ENCODE measurements around the gene CDA. TPM values are rescaled to one million over a fixed set of nuclear protein-coding genes. Genes with fewer than 3 reads are reported as not detected.

Gene CDA
- total RNA-seq, 1 donor = 7.5 TPM

DNA sequence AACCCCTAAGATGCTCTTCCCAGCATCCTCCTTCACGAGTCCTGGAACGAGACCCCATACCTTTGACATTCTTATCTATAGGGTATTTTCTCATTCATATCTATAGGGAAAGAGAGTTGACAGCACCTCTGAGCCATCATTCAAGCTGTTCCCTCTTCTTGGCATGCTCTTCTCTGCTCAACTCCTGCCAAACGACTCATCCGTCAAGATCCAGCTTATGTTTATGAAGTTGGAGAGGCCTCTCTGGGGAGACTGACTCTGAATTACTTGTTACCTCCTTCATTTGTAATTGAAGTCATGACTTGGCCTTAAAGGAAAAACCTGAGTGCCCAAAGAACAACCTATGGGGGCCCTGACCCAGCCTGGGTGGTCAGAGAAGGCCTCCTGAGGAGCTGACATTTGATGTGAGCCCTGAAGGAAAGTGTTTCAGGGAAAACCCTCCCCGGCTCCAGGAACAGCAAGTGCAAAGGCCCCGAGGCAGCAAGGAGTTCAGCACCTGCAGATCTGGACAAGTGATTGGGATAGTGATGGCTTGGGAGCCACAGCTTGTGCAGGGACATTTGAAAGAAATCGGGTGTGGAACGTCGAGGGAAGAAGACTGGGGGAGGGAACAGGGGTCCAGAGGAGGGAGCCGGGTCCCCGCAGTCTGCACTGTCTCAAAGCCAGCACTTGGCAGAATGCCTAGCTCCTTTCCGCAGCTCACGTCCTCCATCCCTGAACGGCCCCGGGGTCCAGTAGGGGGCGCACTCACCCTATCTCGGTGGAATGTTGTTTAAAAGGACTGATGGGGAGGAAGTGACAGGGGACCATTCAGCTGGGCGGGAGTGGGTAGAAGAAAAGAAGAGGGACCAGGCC is 14.0 kb upstream of the CDA start:
- Histone ChIP-seq H3K4me3 (ENCODE audit: low read length) (no peak overlapping the region), H3K27me3 (ENCODE audit: insufficient read depth, low read length) (peaks cover 4% of the 10 kb centered on the region), H3K4me1 (ENCODE audit: insufficient read depth, low read length) (peaks cover 11% of the 10 kb centered on the region), H3K9me3 (ENCODE audit: low read depth, low read length) (no peaks in the 10 kb centered on the region)

GRCh38 chr1:20575541-20576336 is 13.2 kb upstream of the CDA start:
- Histone ChIP-seq H3K27me3 (ENCODE audit: insufficient read depth, low read length) (peaks cover 4% of the 10 kb centered on the region), H3K4me3 (ENCODE audit: low read length) (no peak overlapping the region), H3K4me1 (ENCODE audit: insufficient read depth, low read length) (peaks cover 11% of the 10 kb centered on the region), H3K9me3 (ENCODE audit: low read depth, low read length) (no peaks in the 10 kb centered on the region)

DNA sequence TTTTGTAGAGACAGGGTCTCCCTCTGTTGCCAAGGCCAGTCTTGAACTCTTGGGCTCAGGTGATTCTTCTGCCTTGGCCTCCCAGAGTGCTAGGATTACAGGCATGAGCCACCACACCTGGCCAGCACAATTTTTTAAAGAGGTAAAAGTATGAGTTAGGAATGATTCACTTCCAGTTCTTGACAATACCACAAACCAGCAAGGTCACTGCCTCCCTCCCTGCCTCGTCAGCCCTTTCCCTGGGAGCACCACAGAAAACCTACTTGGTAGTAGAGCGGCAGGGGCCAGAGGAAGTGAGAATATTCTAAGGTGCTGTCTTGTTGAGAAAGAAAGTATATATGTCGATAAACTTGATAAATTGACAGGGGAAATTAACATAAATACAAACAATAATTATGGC is 10.8 kb upstream of the CDA start:
- Histone ChIP-seq H3K4me3 (ENCODE audit: low read length) (no peak overlapping the region), H3K9me3 (ENCODE audit: low read depth, low read length) (no peaks in the 10 kb centered on the region), H3K27me3 (ENCODE audit: insufficient read depth, low read length) (peaks cover 4% of the 10 kb centered on the region), H3K4me1 (ENCODE audit: insufficient read depth, low read length) (peaks cover 11% of the 10 kb centered on the region)

- Histone ChIP-seq H3K4me1 (ENCODE audit: insufficient read depth, low read length) (peaks cover 11% of the 10 kb centered on the region), H3K9me3 (ENCODE audit: low read depth, low read length) (no peaks in the 10 kb centered on the region), H3K27me3 (ENCODE audit: insufficient read depth, low read length) (no peaks in the 10 kb centered on the region), H3K4me3 (ENCODE audit: low read length) (no peak overlapping the region)
These were observed 10.0 kb upstream of the CDA start for GRCh38 chr1:20578721-20579395.

DNA sequence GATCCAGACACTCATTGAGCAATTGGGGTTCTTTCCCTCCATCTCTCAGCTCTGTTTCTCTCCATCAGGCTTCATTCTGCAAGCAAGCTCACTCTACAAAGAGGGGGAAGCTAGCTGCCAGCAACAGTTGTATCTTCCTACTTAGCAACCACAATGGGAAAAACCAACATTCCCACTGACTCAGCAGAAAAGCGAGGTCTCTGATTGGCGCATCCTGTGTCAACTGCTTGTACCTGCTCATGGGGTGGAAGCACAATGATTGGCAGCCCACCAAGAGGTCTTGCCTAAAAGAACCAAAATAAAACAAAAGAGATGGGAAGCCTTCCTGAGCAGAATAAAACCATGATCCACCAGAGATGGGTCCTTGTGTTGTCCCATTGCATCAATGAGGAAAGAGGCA is 4.0 kb upstream of the CDA start:
- Histone ChIP-seq H3K4me1 (ENCODE audit: insufficient read depth, low read length) (peaks cover 9% of the 10 kb centered on the region), H3K4me3 (ENCODE audit: low read length) (no peak overlapping the region), H3K27me3 (ENCODE audit: insufficient read depth, low read length) (peaks cover 8% of the 10 kb centered on the region), H3K9me3 (ENCODE audit: low read depth, low read length) (no peaks in the 10 kb centered on the region)

DNA sequence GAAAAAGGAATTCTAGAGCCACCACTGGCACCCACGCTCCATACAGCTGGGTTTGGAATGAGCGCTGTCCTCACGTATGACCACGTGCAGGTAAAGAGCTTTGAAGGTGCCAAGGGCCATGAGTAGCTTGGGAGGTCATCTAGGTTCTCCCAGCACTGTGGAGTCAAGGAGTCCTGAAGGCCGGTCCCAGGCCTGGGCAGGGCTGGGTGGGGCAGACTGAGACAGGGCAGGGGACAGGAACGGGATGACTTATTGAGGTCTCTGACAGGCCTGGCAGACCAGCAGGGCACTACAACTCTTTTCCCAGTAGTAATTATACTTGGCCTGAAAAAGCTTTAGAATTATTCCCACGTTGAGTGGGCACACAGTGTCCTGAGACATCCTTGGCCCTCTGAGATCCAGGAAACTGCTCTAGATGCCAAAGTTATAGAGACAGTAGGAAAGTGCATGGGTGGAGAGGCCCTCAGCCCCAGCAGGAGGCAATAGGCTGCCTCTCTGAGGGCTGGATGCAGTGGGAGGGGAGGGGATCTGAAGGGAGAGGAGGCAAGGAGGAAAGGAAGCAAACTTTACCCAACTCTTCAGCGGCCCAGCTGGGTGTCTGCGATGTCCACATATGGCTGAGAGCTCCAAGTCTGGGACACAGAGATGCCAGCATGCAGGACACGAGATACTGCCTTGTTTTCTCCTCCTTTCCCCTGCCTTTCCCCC is 1.8 kb upstream of the CDA start:
- H3K4me3 ChIP-seq (ENCODE audit: low read length) = no peak overlapping the region
- peaks cover 10% of the 10 kb centered on the region for H3K27me3 ChIP-seq (ENCODE audit: insufficient read depth, low read length)
- peaks cover 25% of the 10 kb centered on the region for H3K4me1 ChIP-seq (ENCODE audit: insufficient read depth, low read length)
- H3K9me3 ChIP-seq (ENCODE audit: low read depth, low read length) = no peaks in the 10 kb centered on the region

DNA sequence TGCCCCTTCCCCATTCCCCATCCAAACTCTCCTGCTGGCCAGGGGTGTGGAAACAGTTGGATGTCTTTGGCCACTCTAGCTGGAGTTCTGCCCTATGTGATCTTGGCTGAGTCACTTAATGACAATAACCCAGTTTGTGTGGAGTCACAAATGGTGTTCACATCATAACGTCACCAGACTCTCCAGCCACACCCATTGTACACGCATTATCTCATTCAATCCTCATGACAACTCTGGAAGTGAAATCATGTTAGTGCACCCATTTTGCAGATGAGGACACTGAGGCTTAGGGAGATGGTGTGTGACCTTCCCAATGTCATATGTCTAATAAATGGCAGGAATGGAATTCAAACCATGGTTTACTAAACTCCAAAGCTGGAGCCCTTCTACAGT is 1.2 kb upstream of the CDA start:
- Histone ChIP-seq H3K27me3 (ENCODE audit: insufficient read depth, low read length) (peaks cover 10% of the 10 kb centered on the region), H3K4me3 (ENCODE audit: low read length) (no peak overlapping the region), H3K9me3 (ENCODE audit: low read depth, low read length) (no peaks in the 10 kb centered on the region), H3K4me1 (ENCODE audit: insufficient read depth, low read length) (peaks cover 27% of the 10 kb centered on the region)

- peaks cover 31% of the 10 kb centered on the region for H3K4me1 ChIP-seq (ENCODE audit: insufficient read depth, low read length)
- H3K27me3 ChIP-seq (ENCODE audit: insufficient read depth, low read length) = peaks cover 10% of the 10 kb centered on the region
- peak overlapping the region; percentile 48 for H3K4me3 ChIP-seq (ENCODE audit: low read length)
- H3K9me3 ChIP-seq (ENCODE audit: low read depth, low read length) = no peaks in the 10 kb centered on the region
These were observed 708 bp downstream of the CDA start for GRCh38 chr1:20589331-20590278.

GRCh38 chr1:20590306-20590777 is 1.4 kb downstream of the CDA start:
- peaks cover 8% of the 10 kb centered on the region for H3K27me3 ChIP-seq (ENCODE audit: insufficient read depth, low read length)
- peak overlapping the region; percentile 48 for H3K4me3 ChIP-seq (ENCODE audit: low read length)
- H3K9me3 ChIP-seq (ENCODE audit: low read depth, low read length) = no peaks in the 10 kb centered on the region
- peaks cover 36% of the 10 kb centered on the region for H3K4me1 ChIP-seq (ENCODE audit: insufficient read depth, low read length)

GRCh38 chr1:20593756-20594155 is 4.9 kb downstream of the CDA start:
- Histone ChIP-seq H3K4me3 (ENCODE audit: low read length) (no peak overlapping the region), H3K27me3 (ENCODE audit: insufficient read depth, low read length) (peaks cover 6% of the 10 kb centered on the region), H3K9me3 (ENCODE audit: low read depth, low read length) (no peaks in the 10 kb centered on the region), H3K4me1 (ENCODE audit: insufficient read depth, low read length) (peaks cover 61% of the 10 kb centered on the region)

DNA sequence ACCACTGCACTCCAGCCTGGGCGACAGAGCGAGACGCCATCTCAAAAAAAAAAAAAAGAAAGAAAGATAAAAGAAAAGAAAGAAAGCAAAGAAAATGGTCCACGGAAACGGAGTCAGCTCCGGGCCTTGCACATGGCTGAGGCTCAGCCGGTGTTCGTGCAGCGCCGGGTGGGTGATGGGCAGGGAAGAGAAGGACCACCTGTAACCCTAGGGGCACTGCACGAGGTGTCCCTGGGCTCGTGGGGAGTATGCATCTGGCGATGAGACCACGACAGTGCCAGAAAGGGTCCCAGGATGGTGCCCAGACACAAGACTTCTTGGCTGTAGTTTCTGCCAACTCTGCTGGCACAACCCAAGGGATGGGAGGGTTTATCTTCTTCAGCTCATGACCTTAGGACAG is 5.8 kb downstream of the CDA start:
- H3K9me3 ChIP-seq (ENCODE audit: low read depth, low read length) = no peaks in the 10 kb centered on the region
- H3K4me1 ChIP-seq (ENCODE audit: insufficient read depth, low read length) = peaks cover 64% of the 10 kb centered on the region
- no peak overlapping the region for H3K4me3 ChIP-seq (ENCODE audit: low read length)
- peaks cover 2% of the 10 kb centered on the region for H3K27me3 ChIP-seq (ENCODE audit: insufficient read depth, low read length)

DNA sequence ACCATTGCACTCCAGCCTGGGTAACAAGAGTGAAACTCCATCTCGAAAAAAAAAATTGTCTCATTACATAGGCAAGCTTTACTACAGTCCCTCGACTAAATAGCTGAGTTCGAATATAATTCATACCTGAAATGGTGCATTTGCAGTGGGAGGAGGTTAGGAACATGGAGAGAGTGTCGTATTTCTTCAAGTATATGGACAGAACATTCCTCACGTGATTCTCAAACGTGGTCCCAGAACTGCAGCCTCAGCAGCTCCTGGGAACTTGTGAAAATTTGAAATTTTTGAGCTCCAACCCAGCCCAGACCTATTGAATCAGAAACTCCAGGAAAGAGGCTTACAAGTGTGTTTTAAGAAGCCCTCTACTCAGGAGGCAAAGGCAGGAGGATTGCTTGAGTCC is 7.2 kb downstream of the CDA start:
- H3K4me3 ChIP-seq (ENCODE audit: low read length) = no peak overlapping the region
- H3K27me3 ChIP-seq (ENCODE audit: insufficient read depth, low read length) = no peaks in the 10 kb centered on the region
- no peaks in the 10 kb centered on the region for H3K9me3 ChIP-seq (ENCODE audit: low read depth, low read length)
- H3K4me1 ChIP-seq (ENCODE audit: insufficient read depth, low read length) = peaks cover 57% of the 10 kb centered on the region

- peaks cover 47% of the 10 kb centered on the region for H3K4me1 ChIP-seq (ENCODE audit: insufficient read depth, low read length)
- H3K27me3 ChIP-seq (ENCODE audit: insufficient read depth, low read length) = no peaks in the 10 kb centered on the region
- H3K9me3 ChIP-seq (ENCODE audit: low read depth, low read length) = no peaks in the 10 kb centered on the region
- H3K4me3 ChIP-seq (ENCODE audit: low read length) = no peak overlapping the region
These were observed 8.8 kb downstream of the CDA start for GRCh38 chr1:20597650-20598049.

DNA sequence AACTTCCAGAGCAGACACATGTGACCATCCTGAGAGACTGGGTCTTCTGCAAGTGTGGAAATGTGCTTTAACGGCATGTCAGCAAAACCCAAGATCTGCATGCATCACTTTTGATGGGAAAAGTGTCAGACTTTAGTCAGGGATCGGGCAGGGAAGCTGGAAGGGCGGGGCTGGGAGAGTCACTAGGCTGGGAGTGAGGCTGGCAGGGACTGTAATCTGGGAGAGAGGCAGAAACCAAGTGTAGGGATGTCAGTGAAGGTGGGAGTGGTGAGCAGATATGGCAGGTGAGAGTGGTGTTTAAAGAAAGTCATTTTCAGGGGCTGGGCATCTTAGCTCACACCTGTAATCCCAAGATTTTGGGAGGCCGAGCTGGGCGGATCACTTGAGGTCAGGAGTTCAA is 11.3 kb downstream of the CDA start:
- no peak overlapping the region for H3K4me3 ChIP-seq (ENCODE audit: low read length)
- H3K4me1 ChIP-seq (ENCODE audit: insufficient read depth, low read length) = peaks cover 65% of the 10 kb centered on the region
- H3K9me3 ChIP-seq (ENCODE audit: low read depth, low read length) = no peaks in the 10 kb centered on the region
- H3K27me3 ChIP-seq (ENCODE audit: insufficient read depth, low read length) = no peaks in the 10 kb centered on the region
